WTC11 (cell line): ENCODE measurements around the gene GPNMB. TPM values are rescaled to one million over a fixed set of nuclear protein-coding genes. Genes with fewer than 3 reads are reported as not detected.
"Not testable (repeated sequence)": the region's sequence is repeated elsewhere in the genome, so short reads cannot be mapped to it uniquely, and the experiment has no call there.

Experiments used
- ATAC-seq: fragments of 200-7000 bp; cut with Tn5 transposase; 2 replicates; pipeline ENCODE4 v1.10.0; 2021; ENCODE audit warnings: mild to moderate bottlenecking, moderate library complexity
- CTCF ChIA-PET: fragments of 300-600 bp; sonication (Branson Sonifier 250); formaldehyde crosslinking; loops from one replicate; lab custom pipeline; 2021; ENCODE audit warnings: antibody characterized with exemption; lab: Charles Lee
- POLR2A ChIA-PET: fragments of 350-600 bp; sonication (Branson Sonifier 250); formaldehyde crosslinking; loops from one replicate; lab custom pipeline; 2021; ENCODE audit warnings: antibody characterized with exemption; lab: Charles Lee
- DNase-seq: peaks from one replicate; pipeline ENCODE4 v3.0.0; 2021; ENCODE audit warnings: low spot score
- H3K27ac Mint-ChIP-seq: 2 replicates; pipeline ENCODE4 v1.8.0; 2021; ENCODE audit warnings: mixed read lengths
- H3K27me3 Mint-ChIP-seq: 2 replicates; pipeline ENCODE4 v1.8.0; 2021; ENCODE audit warnings: low read depth, mild to moderate bottlenecking, moderate library complexity, mixed read lengths
- H3K36me3 Mint-ChIP-seq: 2 replicates; pipeline ENCODE4 v1.8.0; 2021; ENCODE audit warnings: mixed read lengths
- H3K4me1 Mint-ChIP-seq: 2 replicates; pipeline ENCODE4 v1.8.0; 2022; ENCODE audit warnings: mixed read lengths
- H3K4me3 Mint-ChIP-seq: 2 replicates; pipeline ENCODE4 v1.8.0; 2021; ENCODE audit warnings: mild to moderate bottlenecking, moderate library complexity, mixed read lengths
- H3K9me3 Mint-ChIP-seq: 2 replicates; pipeline ENCODE4 v1.8.0; 2021; ENCODE audit warnings: mixed read lengths
- AR ChIP-seq: fragments of 250-450 bp; sonication (Bioruptor Pico); IDR thresholded peaks from 2 replicates; pipeline ENCODE4 v1.9.0; 2021; ENCODE audit warnings: mild to moderate bottlenecking
- CBFB ChIP-seq: sonication (generic); formaldehyde crosslinking; IDR thresholded peaks from 2 replicates; pipeline ENCODE4 v1.8.1; 2022; ENCODE audit warnings: mild to moderate bottlenecking, low read depth, missing genetic modification reagents
- CREB1 ChIP-seq: sonication (generic); formaldehyde crosslinking; IDR thresholded peaks from 2 replicates; pipeline ENCODE4 v1.8.0; 2023; ENCODE audit warnings: mild to moderate bottlenecking, missing genetic modification reagents
- CREM ChIP-seq: sonication (generic); formaldehyde crosslinking; IDR thresholded peaks from 2 replicates; pipeline ENCODE4 v1.8.1; 2022; ENCODE audit warnings: mild to moderate bottlenecking, missing genetic modification reagents, moderate library complexity
- E2F5 ChIP-seq: sonication (generic); formaldehyde crosslinking; IDR thresholded peaks from 2 replicates; pipeline ENCODE4 v1.8.1; 2022; ENCODE audit warnings: mild to moderate bottlenecking, moderate library complexity, missing genetic modification reagents
- EMX1 ChIP-seq: fragments of 250-450 bp; sonication (Bioruptor Pico); IDR thresholded peaks from 2 replicates; pipeline ENCODE4 v1.8.0; 2021; ENCODE audit warnings: mild to moderate bottlenecking
- ERG ChIP-seq: fragments of 250-450 bp; sonication (Bioruptor Pico); IDR thresholded peaks from 2 replicates; pipeline ENCODE4 v1.8.0; 2021; ENCODE audit warnings: mild to moderate bottlenecking
- FOXJ3 ChIP-seq: sonication (generic); formaldehyde crosslinking; IDR thresholded peaks from 2 replicates; pipeline ENCODE4 v1.9.0; 2021; ENCODE audit warnings: missing genetic modification reagents, mild to moderate bottlenecking, borderline replicate concordance
- GTF2I ChIP-seq: fragments of 250-450 bp; sonication (Bioruptor Pico); conservative IDR thresholded peaks from 2 replicates; pipeline ENCODE4 v1.4.0; 2021; ENCODE audit warnings: mild to moderate bottlenecking
- MXD4 ChIP-seq: fragments of 250-450 bp; sonication (Bioruptor Pico); IDR thresholded peaks from 2 replicates; pipeline ENCODE4 v1.8.0; 2021; ENCODE audit warnings: mild to moderate bottlenecking, moderate library complexity, borderline replicate concordance
- NFATC4 ChIP-seq: fragments of 250-450 bp; sonication (Bioruptor Pico); IDR thresholded peaks from 2 replicates; pipeline ENCODE4 v1.9.0; 2021; ENCODE audit warnings: mild to moderate bottlenecking
- PRRX2 ChIP-seq: fragments of 250-450 bp; sonication (Bioruptor Pico); IDR thresholded peaks from 2 replicates; pipeline ENCODE4 v1.8.0; 2021; ENCODE audit warnings: mild to moderate bottlenecking
- SP1 ChIP-seq: sonication (generic); formaldehyde crosslinking; conservative IDR thresholded peaks from 2 replicates; pipeline ENCODE4 v1.8.1; 2022; ENCODE audit warnings: missing genetic modification reagents
- TEAD1 ChIP-seq: sonication (generic); formaldehyde crosslinking; IDR thresholded peaks from 2 replicates; pipeline ENCODE4 v1.8.0; 2022; ENCODE audit warnings: mild to moderate bottlenecking, missing genetic modification reagents
- ZNF121 ChIP-seq: sonication (generic); formaldehyde crosslinking; IDR thresholded peaks from 2 replicates; pipeline ENCODE4 v1.8.0; 2023; ENCODE audit warnings: missing genetic modification reagents
- ZNF232 ChIP-seq: sonication (generic); formaldehyde crosslinking; IDR thresholded peaks from 2 replicates; pipeline ENCODE4 v1.8.0; 2022; ENCODE audit warnings: mild to moderate bottlenecking, missing genetic modification reagents
- ZNF423 ChIP-seq: fragments of 250-450 bp; sonication (Bioruptor Pico); IDR thresholded peaks from 2 replicates; pipeline ENCODE4 v2.1.2; 2022; ENCODE audit warnings: mild to moderate bottlenecking, moderate library complexity
- ZSCAN18 ChIP-seq: fragments of 250-450 bp; sonication (Bioruptor Pico); IDR thresholded peaks from 2 replicates; pipeline ENCODE4 v2.1.2; 2022; ENCODE audit warnings: mild to moderate bottlenecking, moderate library complexity
- total RNA-seq: library from RNA; stranded (reverse); gene quantifications from 3 replicates; pipeline ENCODE4 v1.2.3, GENCODE V29; 2021
- TF ChIP-seq, protein P1 (sequence below): fragments of 250-450 bp; sonication (Bioruptor Pico); IDR thresholded peaks from 2 replicates; pipeline ENCODE4 v1.9.0; 2021; ENCODE audit warnings: mild to moderate bottlenecking
- TF ChIP-seq, protein P2 (sequence below): sonication (generic); formaldehyde crosslinking; IDR thresholded peaks from 2 replicates; pipeline ENCODE4 v1.8.1; 2022; ENCODE audit warnings: missing genetic modification reagents, borderline replicate concordance

Gene GPNMB
- total RNA-seq, 1 experiment from 2014 or later = 1.1 TPM

- H3K9me3 Mint-ChIP-seq = no peaks in the 10 kb centered on the region; the same call in 1 of the 2 replicates
- ChIA-PET POLR2A (no interaction called here), CTCF (no interaction called here)
- DNase-seq (no peak), ATAC-seq (no peak)
- no peak overlapping the region for H3K27ac Mint-ChIP-seq
- no peaks in the 10 kb centered on the region for H3K27me3 Mint-ChIP-seq
- H3K4me1 Mint-ChIP-seq = no peaks in the 10 kb centered on the region
- H3K36me3 Mint-ChIP-seq = peaks cover 75% of the 10 kb centered on the region
- no peak for TF ChIP-seq ZSCAN18 (CRISPR knock-in tag)
- no peak for TF ChIP-seq FOXJ3 (CRISPR knock-in tag)
- no peak for TF ChIP-seq EMX1 (CRISPR knock-in tag)
- TF ChIP-seq E2F5 = no peak
- TF ChIP-seq TEAD1 (CRISPR knock-in tag) = no peak
- no peak for TF ChIP-seq AR (CRISPR knock-in tag)
- no peak for TF ChIP-seq CREM (CRISPR knock-in tag)
- TF ChIP-seq ZNF121 (CRISPR knock-in tag) = no peak
- TF ChIP-seq ZNF232 (CRISPR knock-in tag) = no peak
- TF ChIP-seq, protein P1, sequence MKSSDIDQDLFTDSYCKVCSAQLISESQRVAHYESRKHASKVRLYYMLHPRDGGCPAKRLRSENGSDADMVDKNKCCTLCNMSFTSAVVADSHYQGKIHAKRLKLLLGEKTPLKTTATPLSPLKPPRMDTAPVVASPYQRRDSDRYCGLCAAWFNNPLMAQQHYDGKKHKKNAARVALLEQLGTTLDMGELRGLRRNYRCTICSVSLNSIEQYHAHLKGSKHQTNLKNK (CRISPR knock-in tag) = no peak
- no peak for TF ChIP-seq GTF2I
- no peak for TF ChIP-seq MXD4
- no peak for TF ChIP-seq SP1
- TF ChIP-seq NFATC4 (CRISPR knock-in tag) = no peak
- TF ChIP-seq, protein P2, sequence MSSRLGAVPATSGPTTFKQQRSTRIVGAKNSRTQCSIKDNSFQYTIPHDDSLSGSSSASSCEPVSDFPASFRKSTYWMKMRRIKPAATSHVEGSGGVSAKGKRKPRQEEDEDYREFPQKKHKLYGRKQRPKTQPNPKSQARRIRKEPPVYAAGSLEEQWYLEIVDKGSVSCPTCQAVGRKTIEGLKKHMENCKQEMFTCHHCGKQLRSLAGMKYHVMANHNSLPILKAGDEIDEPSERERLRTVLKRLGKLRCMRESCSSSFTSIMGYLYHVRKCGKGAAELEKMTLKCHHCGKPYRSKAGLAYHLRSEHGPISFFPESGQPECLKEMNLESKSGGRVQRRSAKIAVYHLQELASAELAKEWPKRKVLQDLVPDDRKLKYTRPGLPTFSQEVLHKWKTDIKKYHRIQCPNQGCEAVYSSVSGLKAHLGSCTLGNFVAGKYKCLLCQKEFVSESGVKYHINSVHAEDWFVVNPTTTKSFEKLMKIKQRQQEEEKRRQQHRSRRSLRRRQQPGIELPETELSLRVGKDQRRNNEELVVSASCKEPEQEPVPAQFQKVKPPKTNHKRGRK = no peak
- TF ChIP-seq ZNF423 = no peak
- no peak for TF ChIP-seq CBFB (CRISPR knock-in tag)
- no peak for TF ChIP-seq ERG
- no peak for TF ChIP-seq CREB1 (CRISPR knock-in tag)
- TF ChIP-seq PRRX2 = no peak
- no peak overlapping the region for H3K4me3 Mint-ChIP-seq
Observed at GRCh38 chr7:23308754-23309153, 62.2 kb downstream of the GPNMB start.

DNA sequence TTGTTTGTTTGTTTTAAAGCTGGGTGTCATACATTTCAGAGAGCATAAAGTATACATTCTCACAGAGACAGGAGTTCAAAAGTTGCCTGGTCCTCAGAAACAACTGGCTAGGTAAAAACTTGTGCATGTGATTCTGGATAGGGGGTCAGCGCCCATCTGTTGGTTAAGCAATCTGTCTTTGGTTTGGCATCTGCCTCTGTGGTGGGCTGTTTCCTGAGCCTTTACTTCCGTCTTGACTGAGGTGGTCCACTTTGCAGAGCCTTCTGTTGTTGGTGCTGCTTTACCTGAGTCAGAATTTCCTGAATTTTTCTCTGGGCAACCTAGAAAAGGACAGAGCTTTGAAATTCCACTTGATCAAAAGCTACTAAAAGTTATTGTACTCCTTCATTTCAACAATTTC, 65.6 kb downstream of the GPNMB start:
- H3K4me3 Mint-ChIP-seq, ATAC-seq, H3K4me1 Mint-ChIP-seq, H3K27ac Mint-ChIP-seq, CTCF ChIA-PET, H3K9me3 Mint-ChIP-seq, H3K27me3 Mint-ChIP-seq, DNase-seq: not testable (repeated sequence)
- peaks cover 78% of the 10 kb centered on the region for H3K36me3 Mint-ChIP-seq
- POLR2A ChIA-PET = interaction anchor here (0.6 kb wide), 1 partner anchor 172 kb away, joined by 4 read pairs; no protein-coding TSS in a partner anchor
